Fibroblast of pulmonary artery (primary cell): ENCODE data around the gene NARF.
A peak's percentile ranks its signal among the peaks of the same experiment; 100 is the strongest.

Experiments
- DNase-seq: peaks from one replicate; pipeline ENCODE4 v3.0.0-alpha.2; 2010; ENCODE audit warnings: low read depth
- H3K4me3 ChIP-seq: replicated peaks from 2 replicates; pipeline ENCODE4 v1.5.1; 2011; ENCODE audit warnings: low read depth, mild to moderate bottlenecking, control low read depth, low read length, moderate library complexity
- CTCF ChIP-seq: IDR thresholded peaks from 2 replicates; pipeline ENCODE4 v1.5.1; 2011; ENCODE audit warnings: mild to moderate bottlenecking, control low read depth, low read length, inconsistent platforms; ENCODE audit errors: missing control alignments

The NARF gene

DNA sequence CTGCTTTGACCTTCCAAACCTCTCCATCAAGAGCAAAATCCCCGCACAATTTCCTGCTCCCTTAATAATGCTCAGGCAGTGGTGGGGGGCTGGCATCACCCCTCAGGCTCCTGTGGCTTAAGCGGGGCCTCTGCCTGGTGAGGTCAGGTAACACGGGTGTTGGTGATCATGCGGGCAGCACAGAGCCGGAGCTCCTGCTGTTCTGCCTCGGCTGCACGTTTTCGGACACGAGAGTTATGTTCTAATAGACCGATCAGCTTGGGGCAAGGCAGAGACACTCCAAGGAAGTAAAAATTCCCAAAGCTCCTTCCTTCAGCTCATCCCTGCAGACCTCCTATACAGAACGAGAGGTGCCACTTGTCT is 6.0 kb downstream of the NARF start:
- TF ChIP-seq CTCF: no peak
- H3K4me3 ChIP-seq: no peak overlapping the region
- no peak for DNase-seq

- DNase-seq: no peak
- no peak for TF ChIP-seq CTCF
- H3K4me3 ChIP-seq: no peak overlapping the region
Measured at GRCh38 chr17:82465023-82465603, 6.6 kb downstream of the NARF start.

DNA sequence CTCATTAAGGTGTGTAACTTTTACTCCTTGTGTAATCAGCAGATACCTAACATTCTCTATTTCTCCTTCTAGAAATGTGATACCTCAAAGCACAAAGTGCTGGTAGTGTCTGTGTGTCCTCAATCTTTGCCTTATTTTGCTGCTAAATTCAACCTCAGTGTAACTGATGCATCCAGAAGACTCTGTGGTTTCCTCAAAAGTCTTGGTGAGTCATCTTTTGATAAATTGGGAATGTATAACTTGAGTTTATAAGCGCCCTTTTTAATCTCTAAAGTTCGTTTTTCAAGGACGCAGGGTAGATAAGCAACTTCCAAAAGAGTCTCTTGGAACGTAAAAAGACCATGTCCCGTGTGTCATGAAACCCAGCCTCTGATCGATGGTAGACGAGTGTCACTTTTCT is 10.2 kb downstream of the NARF start:
- no peak for TF ChIP-seq CTCF
- H3K4me3 ChIP-seq: no peak overlapping the region
- DNase-seq: no peak

GRCh38 chr17:82470065-82470464 is 11.5 kb downstream of the NARF start:
- no peak overlapping the region for H3K4me3 ChIP-seq
- TF ChIP-seq CTCF: no peak
- no peak for DNase-seq

DNA sequence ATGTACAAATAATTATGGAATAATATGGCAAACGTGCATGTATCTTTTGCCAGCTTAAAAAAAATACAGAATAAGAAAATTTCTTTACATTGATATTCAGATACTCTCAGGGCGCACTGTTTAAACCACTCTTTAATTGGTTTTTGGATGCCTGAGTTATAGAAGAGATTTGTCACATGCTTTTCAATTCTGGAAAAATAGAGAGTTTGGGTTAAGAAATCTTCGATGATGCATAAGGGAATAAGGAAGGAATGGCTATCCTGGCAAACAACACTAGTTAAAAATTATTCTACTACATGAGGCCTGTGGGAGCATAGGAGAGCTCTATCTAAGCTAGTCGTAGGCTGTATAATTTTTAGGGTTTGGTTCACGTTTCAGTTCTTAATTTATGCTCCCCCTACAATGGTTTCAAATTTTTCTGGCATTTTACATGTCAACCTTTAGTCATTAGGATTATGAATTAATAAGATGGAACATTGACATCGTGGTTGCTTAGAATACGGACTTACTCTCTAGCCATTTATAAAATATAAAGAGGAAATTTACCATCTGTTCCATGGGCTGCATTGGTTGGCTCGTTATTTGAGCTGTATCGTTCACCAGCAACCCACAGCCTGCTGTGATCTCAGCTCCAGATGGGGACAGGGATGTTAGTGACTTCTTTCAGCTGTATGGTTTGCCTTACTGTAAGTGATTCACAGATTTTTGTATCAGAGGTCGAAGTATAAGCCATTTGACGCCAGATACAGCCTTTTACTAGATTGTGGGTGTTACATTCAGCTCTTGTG is 15.9 kb downstream of the NARF start:
- DNase-seq: no peak
- no peak overlapping the region for H3K4me3 ChIP-seq
- TF ChIP-seq CTCF: no peak

DNA sequence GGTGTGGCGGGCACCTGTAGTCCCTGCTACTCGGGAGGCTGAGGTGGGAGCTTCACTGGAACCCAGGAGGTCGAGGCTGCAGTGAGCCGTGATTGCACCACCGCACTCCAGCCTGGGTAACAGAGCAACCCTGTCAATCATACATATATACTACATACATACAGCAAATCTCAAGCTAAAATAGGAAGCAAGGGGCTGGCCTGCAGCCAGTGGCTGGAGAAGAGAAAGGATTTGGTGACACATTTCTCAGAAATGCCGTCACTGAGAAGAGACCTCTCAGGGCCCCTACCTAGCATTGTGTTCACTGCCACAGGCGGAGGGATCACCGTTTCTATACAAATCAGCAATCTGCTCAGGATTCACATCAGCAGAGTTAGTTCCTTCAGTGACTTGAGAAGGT is 16.9 kb downstream of the NARF start:
- DNase-seq: peak; percentile 22
- TF ChIP-seq CTCF: no peak
- no peak overlapping the region for H3K4me3 ChIP-seq

DNA sequence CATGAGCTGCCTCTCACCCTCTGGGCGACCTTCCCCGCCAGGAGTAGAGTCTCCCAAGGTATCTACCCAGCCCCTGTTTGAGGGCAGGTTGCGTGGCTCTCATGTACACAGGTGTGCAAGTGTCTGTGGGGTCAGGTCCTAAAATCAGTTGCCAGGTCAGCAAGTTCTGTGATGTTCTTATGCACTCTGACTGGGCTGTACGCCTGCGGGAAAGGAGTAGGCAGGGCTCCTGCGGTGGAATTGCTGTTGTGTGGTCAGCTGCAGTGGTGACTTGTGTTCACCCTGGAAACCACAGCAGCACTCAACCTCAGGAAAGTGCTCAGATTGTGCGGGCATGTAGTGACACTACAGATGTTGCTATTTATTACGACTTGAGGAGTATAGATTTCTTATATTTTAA is 19.4 kb downstream of the NARF start:
- no peak for TF ChIP-seq CTCF
- DNase-seq: no peak
- H3K4me3 ChIP-seq: no peak overlapping the region
